HFFc6 (cell line): ENCODE results near the gene MAP4K1. TPM values are rescaled to one million over a fixed set of nuclear protein-coding genes. Genes with fewer than 3 reads are reported as not detected.

Experiments used
- DNase-seq: peaks from one replicate; pipeline ENCODE4 v3.0.0-alpha.2; 2018
- H3K27ac Mint-ChIP-seq: 2 replicates; pipeline ENCODE4 v1.8.0; 2020; ENCODE audit warnings: mild to moderate bottlenecking, mixed read lengths
- H3K27me3 Mint-ChIP-seq: 2 replicates; pipeline ENCODE4 v1.8.0; 2021; ENCODE audit warnings: mild to moderate bottlenecking, moderate library complexity, mixed read lengths; ENCODE audit not compliant: insufficient read depth
- H3K36me3 Mint-ChIP-seq: 2 replicates; pipeline ENCODE4 v1.8.0; 2021; ENCODE audit warnings: low read depth, mixed read lengths
- H3K4me1 Mint-ChIP-seq: 2 replicates; pipeline ENCODE4 v1.8.0; 2020; ENCODE audit warnings: low read depth, mixed read lengths
- H3K4me3 Mint-ChIP-seq: 2 replicates; pipeline ENCODE4 v1.8.0; 2020; ENCODE audit warnings: mild to moderate bottlenecking, moderate library complexity, mixed read lengths
- H3K9me3 Mint-ChIP-seq: 2 replicates; pipeline ENCODE4 v1.8.0; 2020; ENCODE audit warnings: mild to moderate bottlenecking, mixed read lengths
- total RNA-seq, 6 experiments: library from RNA; stranded (reverse); fragmentation: NEBNext Ultra II Directional; extraction: Animal tissue kit (Norgen Biotek cat#: 25700); gene quantifications; 2 replicates in 1 of 6; 3 replicates in 5 of 6; pipeline ENCODE4 v1.2.3, GENCODE V29; 2021
- TF ChIP-seq, protein P1 (sequence below): fragments of 200-600 bp; sonication (generic); IDR thresholded peaks from 2 replicates; pipeline ENCODE4 v1.5.0; 2021; ENCODE audit warnings: antibody characterized with exemption, mild to moderate bottlenecking

The MAP4K1 gene
- total RNA-seq, 6 experiments from 2014 or later: 0.27 to 0.74 (median 0.28) TPM; not detected in 3

DNA sequence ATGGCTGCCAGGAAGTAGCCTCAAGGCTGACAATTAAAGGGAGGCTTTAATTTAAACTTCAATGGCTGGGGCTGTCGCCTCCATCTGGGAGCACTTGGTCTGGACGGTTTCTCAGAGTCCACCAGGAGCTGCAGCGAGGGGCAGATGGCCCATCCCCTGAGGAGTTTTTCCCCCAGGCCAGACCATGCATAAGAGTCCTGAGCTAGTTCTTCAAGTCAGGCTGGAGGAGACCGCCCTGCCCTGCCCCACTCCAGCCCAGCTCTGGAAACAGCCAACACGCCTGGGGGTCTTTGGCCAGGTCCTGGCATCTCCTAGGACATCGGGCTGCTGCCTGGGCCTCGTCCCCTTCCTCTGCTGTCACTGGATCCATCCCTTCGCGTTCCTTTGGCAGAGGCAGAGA is 24.4 kb upstream of the MAP4K1 start:
- Mint-ChIP-seq H3K27ac (no peak overlapping the region), H3K9me3 (no peaks in the 10 kb centered on the region), H3K4me3 (no peak overlapping the region), H3K27me3 (no peaks in the 10 kb centered on the region), H3K36me3 (no peaks in the 10 kb centered on the region), H3K4me1 (no peaks in the 10 kb centered on the region)
- TF ChIP-seq, protein P1, sequence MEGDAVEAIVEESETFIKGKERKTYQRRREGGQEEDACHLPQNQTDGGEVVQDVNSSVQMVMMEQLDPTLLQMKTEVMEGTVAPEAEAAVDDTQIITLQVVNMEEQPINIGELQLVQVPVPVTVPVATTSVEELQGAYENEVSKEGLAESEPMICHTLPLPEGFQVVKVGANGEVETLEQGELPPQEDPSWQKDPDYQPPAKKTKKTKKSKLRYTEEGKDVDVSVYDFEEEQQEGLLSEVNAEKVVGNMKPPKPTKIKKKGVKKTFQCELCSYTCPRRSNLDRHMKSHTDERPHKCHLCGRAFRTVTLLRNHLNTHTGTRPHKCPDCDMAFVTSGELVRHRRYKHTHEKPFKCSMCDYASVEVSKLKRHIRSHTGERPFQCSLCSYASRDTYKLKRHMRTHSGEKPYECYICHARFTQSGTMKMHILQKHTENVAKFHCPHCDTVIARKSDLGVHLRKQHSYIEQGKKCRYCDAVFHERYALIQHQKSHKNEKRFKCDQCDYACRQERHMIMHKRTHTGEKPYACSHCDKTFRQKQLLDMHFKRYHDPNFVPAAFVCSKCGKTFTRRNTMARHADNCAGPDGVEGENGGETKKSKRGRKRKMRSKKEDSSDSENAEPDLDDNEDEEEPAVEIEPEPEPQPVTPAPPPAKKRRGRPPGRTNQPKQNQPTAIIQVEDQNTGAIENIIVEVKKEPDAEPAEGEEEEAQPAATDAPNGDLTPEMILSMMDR: no peak
- DNase-seq: no peak

DNA sequence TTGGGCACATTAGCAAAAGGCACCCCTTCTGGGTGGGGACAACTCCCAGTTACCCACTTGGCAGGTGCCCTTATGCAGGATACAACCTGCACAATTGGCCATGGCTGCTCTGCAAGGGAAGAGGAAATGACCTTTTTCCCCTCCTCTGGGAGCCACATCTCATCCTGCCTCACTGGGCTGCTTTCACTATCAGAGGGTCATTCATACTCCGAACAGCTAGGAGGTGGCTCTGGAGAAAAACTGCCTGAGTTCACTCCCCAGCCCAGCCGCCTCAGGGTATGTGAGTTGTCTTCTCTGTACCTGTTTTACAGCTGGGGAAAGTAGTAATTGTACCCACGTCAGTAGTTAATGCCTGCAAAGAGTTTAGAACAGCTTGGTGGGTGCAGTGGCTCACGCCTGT is 22.6 kb upstream of the MAP4K1 start:
- no peak for DNase-seq
- Mint-ChIP-seq H3K36me3 (0 out of 2 replicates have a peak, but pooled peaks cover 4% of the 10 kb centered on the region), H3K27ac (no peak overlapping the region), H3K27me3 (no peaks in the 10 kb centered on the region), H3K9me3 (no peaks in the 10 kb centered on the region), H3K4me3 (no peak overlapping the region), H3K4me1 (peaks cover 7% of the 10 kb centered on the region)
- TF ChIP-seq, protein P1: no peak

DNA sequence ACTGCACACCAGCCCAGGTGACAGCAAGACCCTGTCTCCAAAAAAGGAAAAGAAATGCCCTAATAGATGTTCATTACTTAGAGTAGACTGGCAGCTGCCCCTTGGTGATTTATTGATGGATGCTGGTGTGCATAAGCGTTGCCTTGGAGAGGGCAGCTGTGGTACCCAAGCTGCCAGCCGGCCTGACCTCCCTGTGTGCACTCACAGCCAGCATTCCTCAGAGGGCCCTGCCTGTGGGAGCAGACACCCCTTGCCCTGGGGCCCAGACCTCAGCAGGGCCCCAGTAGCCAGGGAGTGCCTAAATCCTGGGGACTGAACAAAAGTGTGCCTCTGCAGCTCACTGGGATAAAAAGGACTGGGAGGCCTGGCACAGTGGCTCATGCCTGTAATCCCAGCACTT is 21.9 kb upstream of the MAP4K1 start:
- Mint-ChIP-seq H3K9me3 (no peaks in the 10 kb centered on the region), H3K27me3 (no peaks in the 10 kb centered on the region), H3K27ac (no peak overlapping the region)

DNA sequence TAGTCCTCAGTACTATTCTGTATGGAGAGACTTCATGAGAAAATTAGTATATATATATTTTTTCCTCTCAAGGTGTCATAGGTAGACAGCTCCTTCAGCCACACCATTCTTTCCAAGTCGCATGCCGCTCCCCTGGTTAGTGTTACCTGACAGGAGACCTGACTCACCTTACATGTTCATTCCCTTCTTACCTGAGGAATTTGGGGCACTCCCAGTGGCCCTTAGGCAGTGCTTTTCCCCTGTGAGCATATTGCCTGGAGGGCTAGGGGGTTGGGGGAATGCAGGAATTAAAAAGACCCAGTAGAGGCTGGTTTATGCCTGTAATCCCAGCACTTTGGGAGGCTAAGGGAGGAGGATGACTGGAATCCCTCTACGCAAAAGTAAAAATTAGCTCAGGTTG is 20.7 kb upstream of the MAP4K1 start:
- no peak for DNase-seq
- H3K27ac Mint-ChIP-seq: no peak overlapping the region

More for the DNA sequence above, 21.9 kb upstream of the MAP4K1 start:
- peaks cover 10% of the 10 kb centered on the region for H3K4me1 Mint-ChIP-seq
- no peak overlapping the region for H3K4me3 Mint-ChIP-seq
- no peak for DNase-seq
- peaks cover 7% of the 10 kb centered on the region for H3K36me3 Mint-ChIP-seq
- TF ChIP-seq, protein P1: no peak

DNA sequence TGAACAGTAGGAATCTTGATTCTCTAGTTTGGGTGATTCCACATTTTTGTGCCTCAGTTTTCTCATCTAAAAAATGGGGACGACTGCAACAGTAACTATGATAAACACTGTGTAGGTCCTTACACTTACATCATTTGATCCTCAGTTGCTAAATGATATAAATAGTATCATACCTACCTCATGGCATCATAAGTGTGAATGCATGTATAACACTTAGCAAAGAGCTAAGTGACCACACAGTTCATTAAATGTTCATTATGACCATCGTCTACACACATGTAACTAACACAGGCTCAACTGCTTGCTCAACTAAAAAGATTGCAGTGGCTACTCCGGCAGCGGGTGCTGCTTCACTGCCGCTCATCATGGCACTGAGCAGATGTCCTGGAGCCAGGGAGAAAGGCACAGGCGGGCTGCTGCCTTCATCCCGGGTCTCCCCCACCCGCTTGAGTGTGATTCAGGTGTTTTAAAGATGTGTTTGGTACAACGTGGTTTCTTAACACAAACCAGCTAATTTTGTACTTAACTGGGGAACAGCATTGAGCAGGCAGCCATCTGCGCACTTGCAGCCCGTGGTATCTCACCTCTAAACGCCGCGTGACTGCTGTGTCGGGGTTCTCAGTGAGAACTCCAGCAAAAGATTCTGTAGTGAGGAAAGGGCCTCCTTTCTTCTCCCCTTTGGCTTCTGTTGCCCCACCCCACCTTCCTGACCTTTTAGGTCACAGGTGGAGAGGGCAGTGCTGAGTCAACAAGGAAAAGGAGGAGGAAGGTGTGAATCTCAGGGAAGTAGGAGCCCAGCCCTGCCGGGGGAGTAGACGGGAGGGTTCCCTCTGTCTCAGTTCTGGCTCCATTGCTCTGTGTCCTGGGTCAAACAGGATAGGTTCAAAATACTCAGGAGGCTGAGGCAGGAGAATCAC is 18.0 kb upstream of the MAP4K1 start:
- Mint-ChIP-seq H3K27ac (no peak overlapping the region), H3K27me3 (peaks cover 2% of the 10 kb centered on the region; the same call in 1 of the 2 replicates), H3K4me1 (peaks cover 14% of the 10 kb centered on the region), H3K9me3 (no peaks in the 10 kb centered on the region), H3K4me3 (no peak overlapping the region), H3K36me3 (peaks cover 25% of the 10 kb centered on the region)
- TF ChIP-seq, protein P1: no peak
- no peak for DNase-seq

More for the DNA sequence above, 20.7 kb upstream of the MAP4K1 start:
- H3K36me3 Mint-ChIP-seq: peaks cover 10% of the 10 kb centered on the region
- no peaks in the 10 kb centered on the region for H3K9me3 Mint-ChIP-seq
- no peak overlapping the region for H3K4me3 Mint-ChIP-seq
- TF ChIP-seq, protein P1: no peak
- no peaks in the 10 kb centered on the region for H3K27me3 Mint-ChIP-seq
- H3K4me1 Mint-ChIP-seq: peaks cover 14% of the 10 kb centered on the region
